Prostate gland (tissue), 2 donors: ENCODE measurements around the gene PTPRD. TPM values are rescaled to one million over a fixed set of nuclear protein-coding genes. Genes with fewer than 3 reads are reported as not detected.

Experiments used
- DNase-seq: peaks from one replicate; pipeline ENCODE4 v3.0.0-alpha.2; 2019; ENCODE audit warnings: low spot score
- H3K27ac ChIP-seq, 2 donors: fragments of 200-600 bp; sonication (generic); 2 replicates each; pipeline ENCODE4 v1.5.1; 2017 to 2019
- H3K27me3 ChIP-seq: fragments of 200-600 bp; sonication (generic); replicated peaks from 2 replicates; pipeline ENCODE4 v1.5.1; 2019; ENCODE audit not compliant: insufficient read depth
- H3K36me3 ChIP-seq, 2 donors: fragments of 200-600 bp; sonication (generic); 1 replicate in 1 of 2; 2 replicates in 1 of 2; pipeline versions ENCODE4 v1.5.1 to v1.8.1; 2017 to 2019
- H3K4me1 ChIP-seq: fragments of 200-600 bp; sonication (generic); replicated peaks from 2 replicates; pipeline ENCODE4 v1.5.1; 2019
- H3K4me3 ChIP-seq, 2 donors: fragments of 200-600 bp; sonication (generic); 2 replicates each; pipeline ENCODE4 v1.5.1; 2017 to 2019
- H3K9me3 ChIP-seq: fragments of 200-600 bp; sonication (generic); 2 replicates; pipeline ENCODE4 v1.5.1; 2017
- CTCF ChIP-seq, 4 experiments: fragments of 200-600 bp in 2 of 4; fragments of 450-650 bp in 2 of 4; sonication (generic) in 2 of 4; IDR thresholded peaks; 1 replicate in 3 of 4; 2 replicates in 1 of 4; pipeline ENCODE4 v1.5.1; 2016 to 2019; ENCODE audit warnings: antibody characterized with exemption in 4 of 4, mild to moderate bottlenecking in 2 of 4, moderate library complexity in 2 of 4
- POLR2A ChIP-seq: fragments of 450-650 bp; IDR thresholded peaks from one replicate; pipeline ENCODE4 v1.6.1; 2016; ENCODE audit warnings: antibody characterized with exemption, mild to moderate bottlenecking
- POLR2AphosphoS5 ChIP-seq: sonication (generic); formaldehyde crosslinking; IDR thresholded peaks from one replicate; pipeline ENCODE4 v1.6.1; 2017; ENCODE audit warnings: antibody characterized with exemption
- WGBS: methylation state at CpG from one replicate; pipeline ENCODE4 v1.1.5; 2018; 5-methylcytosine and 5-hydroxymethylcytosine counted together
- intact Hi-C: fragments of 100-400 bp; cut with DNase I; formaldehyde crosslinking; loops from one replicate; pipeline ENCODE4 v1.14.2; 2022
- total RNA-seq, 2 donors: library from RNA; depleted of rRNA; stranded (reverse); fragments of >200 nt; gene quantifications; one replicate each; pipeline ENCODE4 v1.1.0, GENCODE V29; 2016

PTPRD gene
- total RNA-seq, 2 donors from 2014 or later: 5.8 to 23.1 TPM

GRCh38 chr9:9645006-9645405 lies 967.8 kb downstream of the PTPRD start:
- Histone ChIP-seq H3K27me3 (no peaks in the 10 kb centered on the region), H3K27ac (no peak overlapping the region), H3K9me3 (no peaks in the 10 kb centered on the region), H3K4me1 (no peaks in the 10 kb centered on the region), H3K36me3 (no peaks in the 10 kb centered on the region), H3K4me3 (no peak overlapping the region)
- no peak for DNase-seq
- no peak for TF ChIP-seq POLR2AphosphoS5
- no peak for TF ChIP-seq POLR2A
- TF ChIP-seq CTCF (IDR thresholded peaks at IDR 0.05): no peak
- intact Hi-C loops: no loop called here
- WGBS: 95% methylated on average over 3 of the region's 3 CpGs

- 83% methylated on average over 2 of the region's 2 CpGs for WGBS
- TF ChIP-seq CTCF (IDR thresholded peaks at IDR 0.05): no peak
- no peak for DNase-seq
- H3K4me1 ChIP-seq: no peaks in the 10 kb centered on the region
- H3K9me3 ChIP-seq: no peaks in the 10 kb centered on the region
- no peak overlapping the region for H3K4me3 ChIP-seq
- intact Hi-C loops: no loop called here
- no peak overlapping the region for H3K27ac ChIP-seq
- no peaks in the 10 kb centered on the region for H3K36me3 ChIP-seq
- H3K27me3 ChIP-seq: no peaks in the 10 kb centered on the region
These were observed 981.5 kb downstream of the PTPRD start for GRCh38 chr9:9631284-9631683.

- H3K9me3 ChIP-seq: no peaks in the 10 kb centered on the region
- 98% methylated on average over 5 of the region's 5 CpGs for WGBS
- no peaks in the 10 kb centered on the region for H3K36me3 ChIP-seq
- no peak overlapping the region for H3K27ac ChIP-seq
- no peaks in the 10 kb centered on the region for H3K4me1 ChIP-seq
- DNase-seq: no peak
- H3K27me3 ChIP-seq: no peaks in the 10 kb centered on the region
- no peak for TF ChIP-seq POLR2AphosphoS5
- no peak for TF ChIP-seq POLR2A
- TF ChIP-seq CTCF (IDR thresholded peaks at IDR 0.05): no peak
- no peak overlapping the region for H3K4me3 ChIP-seq
- intact Hi-C loops: no loop called here
These were observed 987.6 kb downstream of the PTPRD start for GRCh38 chr9:9625248-9625647.

GRCh38 chr9:9623506-9623905 lies 989.3 kb downstream of the PTPRD start:
- intact Hi-C loops: no loop called here
- Histone ChIP-seq H3K27me3 (no peaks in the 10 kb centered on the region), H3K27ac (no peak overlapping the region), H3K9me3 (no peaks in the 10 kb centered on the region), H3K36me3 (no peaks in the 10 kb centered on the region), H3K4me1 (no peaks in the 10 kb centered on the region), H3K4me3 (no peak overlapping the region)
- no peak for DNase-seq
- 88% methylated on average over 2 of the region's 2 CpGs for WGBS
- no peak for TF ChIP-seq POLR2AphosphoS5
- TF ChIP-seq POLR2A: no peak
- no peak for TF ChIP-seq CTCF (IDR thresholded peaks at IDR 0.05)

GRCh38 chr9:9621355-9621940 lies 991.4 kb downstream of the PTPRD start:
- WGBS: 68% methylated on average over 5 of the region's 5 CpGs
- intact Hi-C loops: no loop called here
- Histone ChIP-seq H3K36me3 (no peaks in the 10 kb centered on the region), H3K27ac (no peak overlapping the region), H3K27me3 (no peaks in the 10 kb centered on the region), H3K9me3 (no peaks in the 10 kb centered on the region), H3K4me1 (no peaks in the 10 kb centered on the region), H3K4me3 (no peak overlapping the region)
- DNase-seq: no peak
- TF ChIP-seq CTCF (IDR thresholded peaks at IDR 0.05): no peak
- no peak for TF ChIP-seq POLR2A
- no peak for TF ChIP-seq POLR2AphosphoS5
